ENCODE results near the gene SH3RF3.

Gene SH3RF3

DNA sequence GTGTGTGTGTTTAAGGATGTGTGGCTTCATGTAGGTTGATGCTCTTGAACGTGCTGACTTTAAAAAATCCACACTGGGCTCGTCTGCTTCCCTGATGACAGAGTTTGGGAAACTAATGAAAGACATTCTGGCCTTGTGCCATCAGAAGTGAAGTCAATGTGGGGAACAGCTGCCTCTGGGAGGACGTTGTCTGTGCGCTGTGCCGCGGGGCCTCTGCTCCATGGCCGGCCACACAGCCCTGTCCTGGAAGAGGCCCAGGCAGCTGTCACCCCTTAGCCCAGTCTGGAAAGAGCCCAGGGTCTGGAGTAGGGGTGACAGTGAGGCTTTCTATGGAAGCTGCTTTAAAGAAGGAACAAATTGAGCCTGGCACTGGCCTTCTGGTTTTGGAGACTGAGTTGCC lies 155.8 kb downstream of the SH3RF3 start:
- DNase-seq (ENCODE audit: low read depth in 2 of 2): peak; percentile 38 to 40

DNA sequence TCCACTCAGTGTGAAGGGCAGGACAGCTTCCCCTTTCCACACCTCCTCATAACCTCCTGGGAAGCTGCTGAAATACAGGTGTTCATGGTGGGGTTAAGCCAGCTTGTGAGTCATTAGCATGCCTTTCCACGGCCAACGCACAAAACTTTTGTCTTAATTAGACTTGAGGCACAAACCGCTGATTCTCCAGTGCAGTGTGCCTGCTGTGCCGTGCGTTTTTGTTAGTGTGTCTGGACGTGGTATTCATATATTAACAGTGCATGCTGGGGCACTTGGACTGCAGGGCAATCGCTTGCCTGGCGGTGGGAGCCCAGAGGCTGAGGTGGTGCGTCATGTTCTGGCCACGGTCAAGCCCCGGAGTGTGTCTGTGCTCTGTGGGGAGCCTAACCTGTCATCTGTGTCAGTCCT lies 156.2 kb downstream of the SH3RF3 start:
- no peak for DNase-seq (ENCODE audit: low read depth in 2 of 2)

GRCh38 chr2:109287413-109287812 lies 158.4 kb downstream of the SH3RF3 start:
- no peak for DNase-seq (ENCODE audit: low read depth in 2 of 2)

DNA sequence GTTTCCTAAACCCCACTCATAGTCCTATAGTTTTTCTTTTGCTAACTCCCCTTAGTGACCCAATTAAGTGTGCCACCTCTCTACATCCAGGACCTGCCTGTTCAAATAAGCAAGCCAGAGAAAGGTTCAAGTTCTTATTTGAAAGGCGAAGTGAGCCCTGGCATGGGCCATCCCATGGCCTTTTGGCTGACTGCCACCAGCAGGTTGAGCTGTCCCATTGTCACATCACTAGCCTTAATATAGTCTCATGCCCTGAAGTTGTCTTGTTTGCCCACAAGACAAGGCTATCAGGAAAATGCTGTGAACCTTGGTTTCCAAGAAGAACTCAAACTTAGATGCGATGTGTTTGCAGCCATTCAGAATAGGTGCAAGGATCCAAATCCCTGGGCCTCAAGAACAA lies 158.8 kb downstream of the SH3RF3 start:
- DNase-seq (ENCODE audit: low read depth in 2 of 2): no peak

DNA sequence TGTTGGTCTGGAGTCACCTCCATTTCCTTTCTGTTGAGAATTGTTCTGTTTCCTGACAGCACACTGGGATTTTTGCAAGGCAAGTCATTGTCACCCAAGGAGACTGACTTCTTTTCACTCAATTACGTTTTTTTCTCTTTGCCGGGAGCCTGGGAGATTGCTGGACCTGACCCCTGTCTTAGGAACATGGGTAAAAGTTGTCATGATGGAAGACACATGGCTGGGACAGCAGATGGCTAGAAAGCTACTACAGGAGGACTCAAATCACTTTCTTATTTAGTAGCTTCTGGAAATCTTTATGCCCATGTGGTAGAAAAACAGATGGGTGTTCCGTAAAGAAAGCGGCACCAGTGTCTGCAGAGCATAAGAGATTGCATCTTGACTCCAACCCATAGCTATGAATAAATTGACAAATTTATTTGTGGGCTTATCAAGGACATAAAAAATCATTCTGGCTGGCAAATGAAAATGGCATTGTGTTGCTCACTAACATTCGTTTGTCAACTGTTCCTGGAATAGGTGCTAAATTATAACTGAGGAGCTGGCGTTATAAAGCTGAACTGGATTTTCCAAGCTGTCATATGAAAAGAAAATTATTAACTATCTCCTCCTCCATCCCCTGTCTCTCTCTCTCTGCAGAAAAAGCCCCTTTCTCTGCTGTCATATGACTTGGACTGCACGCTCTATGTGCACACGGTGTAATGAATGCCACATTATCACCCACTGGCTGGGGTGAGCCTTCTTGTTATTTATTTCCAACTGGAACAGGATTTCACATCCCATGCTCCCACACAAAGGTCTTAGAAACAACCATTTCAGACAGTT lies 159.8 kb downstream of the SH3RF3 start:
- no peak for DNase-seq (ENCODE audit: low read depth in 2 of 2)

- DNase-seq (ENCODE audit: low read depth in 2 of 2): no peak
Measured at GRCh38 chr2:109289504-109290222, 160.7 kb downstream of the SH3RF3 start.

- no peak for DNase-seq (ENCODE audit: low read depth in 2 of 2)
Measured at GRCh38 chr2:109290887-109291643, 162.1 kb downstream of the SH3RF3 start.

DNA sequence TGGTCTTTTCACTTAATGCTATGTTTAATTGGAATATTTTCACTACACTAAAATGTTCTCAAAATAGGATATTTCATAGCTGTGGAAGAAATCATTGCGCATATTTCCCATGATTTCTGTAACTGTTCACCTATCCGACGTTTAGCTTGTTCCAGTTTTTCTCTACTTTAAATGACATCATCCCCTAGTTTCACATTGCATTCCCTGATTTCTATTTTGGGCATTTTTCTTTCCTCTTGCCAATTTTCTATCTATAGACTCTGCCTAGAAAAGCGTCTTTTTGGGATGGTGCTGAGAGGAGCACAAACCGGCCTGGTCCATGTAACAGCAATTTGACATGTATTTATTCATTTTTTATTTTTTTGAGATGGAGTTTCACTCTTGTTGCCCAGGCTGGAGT lies 163.4 kb downstream of the SH3RF3 start:
- no peak for DNase-seq (ENCODE audit: low read depth in 2 of 2)

GRCh38 chr2:109293663-109294062 lies 164.7 kb downstream of the SH3RF3 start:
- no peak for DNase-seq (ENCODE audit: low read depth in 2 of 2)

DNA sequence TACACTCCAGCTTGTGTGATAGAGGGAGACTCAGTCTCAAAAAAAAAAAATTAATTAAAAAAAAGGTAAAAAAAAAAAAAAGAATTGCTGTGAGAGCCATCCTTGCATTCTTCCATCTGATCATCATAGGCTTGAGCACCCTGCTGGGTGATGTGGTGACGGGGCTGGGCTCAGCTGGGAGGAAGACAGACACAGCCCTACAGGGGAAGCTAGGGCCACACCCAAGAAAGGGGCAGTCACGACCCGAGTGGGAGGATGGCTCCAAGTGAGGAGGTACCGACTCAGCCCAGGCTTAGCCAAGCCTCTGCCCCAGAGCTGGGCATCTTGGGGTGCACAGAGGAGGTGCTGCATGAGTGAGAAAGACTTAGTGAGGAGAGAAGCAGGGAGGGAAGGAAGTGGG lies 165.5 kb downstream of the SH3RF3 start:
- DNase-seq (ENCODE audit: low read depth in 2 of 2): no peak

- no peak for DNase-seq (ENCODE audit: low read depth in 2 of 2)
Measured at GRCh38 chr2:109295070-109295780, 166.2 kb downstream of the SH3RF3 start.

DNA sequence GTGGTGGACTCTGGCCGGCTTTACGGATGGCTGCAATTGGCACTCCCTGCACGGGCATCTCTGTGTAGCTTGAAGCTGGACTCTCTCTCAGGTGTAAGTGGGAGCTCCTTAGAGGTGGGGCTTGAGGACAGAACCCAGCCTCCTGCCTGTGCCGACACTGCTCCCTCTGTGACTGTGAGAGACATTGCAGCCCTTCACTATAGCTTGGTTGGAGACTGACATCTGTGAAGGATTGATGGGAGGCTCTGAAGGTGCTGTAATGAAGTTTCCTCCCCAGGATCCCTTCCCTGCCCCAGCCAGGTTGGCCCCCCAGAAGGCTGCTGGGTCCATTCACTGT lies 166.7 kb downstream of the SH3RF3 start:
- no peak for DNase-seq (ENCODE audit: low read depth in 2 of 2)

- DNase-seq (ENCODE audit: low read depth in 2 of 2): no peak
Measured at GRCh38 chr2:109297566-109298490, 168.8 kb downstream of the SH3RF3 start.

DNA sequence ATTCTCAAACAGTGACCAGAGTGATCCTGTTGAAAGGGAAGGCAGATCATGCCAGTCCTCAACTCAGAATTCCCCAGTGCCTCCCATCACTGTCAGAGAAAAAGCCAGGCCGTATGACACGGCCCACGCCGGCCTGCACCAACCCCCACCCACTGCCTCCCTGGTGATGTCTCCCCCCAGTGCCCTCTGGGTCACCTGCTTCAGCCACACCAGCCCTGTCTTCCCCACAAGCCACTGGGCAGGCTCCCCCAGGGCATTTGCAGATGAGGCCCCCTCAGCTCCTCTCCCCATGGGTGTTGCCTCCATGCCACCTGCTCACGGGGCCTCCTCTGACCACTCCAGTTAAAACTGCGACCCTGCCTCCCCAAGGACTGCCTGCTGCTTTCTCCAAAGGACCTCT lies 169.8 kb downstream of the SH3RF3 start:
- DNase-seq (ENCODE audit: low read depth in 2 of 2): no peak

DNA sequence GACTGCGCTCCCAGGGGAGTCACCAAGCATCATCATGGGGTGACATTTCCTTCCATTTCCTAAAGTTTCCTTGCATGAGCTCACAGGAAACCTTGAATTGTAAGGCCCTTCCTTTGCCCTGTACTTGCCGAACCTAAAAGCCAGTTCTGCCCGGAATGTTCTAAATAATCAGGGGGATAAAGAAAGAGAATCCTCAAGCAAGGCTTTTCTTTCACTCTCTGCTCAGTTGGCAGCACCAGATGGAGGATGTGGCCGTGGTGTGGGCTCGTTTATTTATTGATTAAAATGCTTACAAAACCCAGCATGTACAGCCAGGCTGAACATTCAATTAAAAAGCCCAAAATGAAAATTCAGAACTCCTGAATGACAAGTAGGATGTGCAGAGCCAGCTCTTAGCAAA lies 170.5 kb downstream of the SH3RF3 start:
- DNase-seq (ENCODE audit: low read depth in 2 of 2): no peak

DNA sequence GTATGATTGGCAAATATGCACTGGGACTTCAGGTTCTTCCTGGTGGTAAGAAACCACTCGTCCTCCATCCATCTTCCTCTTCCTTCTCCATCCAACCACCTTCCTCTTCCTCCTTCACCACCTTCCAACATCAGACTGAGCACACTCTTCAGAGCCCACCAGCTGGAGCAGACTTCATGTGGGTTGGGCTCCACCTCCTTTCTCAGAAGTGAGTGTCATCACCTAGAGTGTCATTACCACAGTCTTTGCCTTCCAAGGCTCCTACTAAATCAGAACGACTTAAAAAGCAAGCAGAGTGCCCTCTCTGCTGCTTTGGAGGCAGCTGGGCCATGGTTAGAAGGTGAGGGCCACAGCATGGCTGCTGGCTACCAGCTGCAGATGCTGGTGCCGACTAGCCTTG lies 171.6 kb downstream of the SH3RF3 start:
- DNase-seq (ENCODE audit: low read depth in 2 of 2): no peak

DNA sequence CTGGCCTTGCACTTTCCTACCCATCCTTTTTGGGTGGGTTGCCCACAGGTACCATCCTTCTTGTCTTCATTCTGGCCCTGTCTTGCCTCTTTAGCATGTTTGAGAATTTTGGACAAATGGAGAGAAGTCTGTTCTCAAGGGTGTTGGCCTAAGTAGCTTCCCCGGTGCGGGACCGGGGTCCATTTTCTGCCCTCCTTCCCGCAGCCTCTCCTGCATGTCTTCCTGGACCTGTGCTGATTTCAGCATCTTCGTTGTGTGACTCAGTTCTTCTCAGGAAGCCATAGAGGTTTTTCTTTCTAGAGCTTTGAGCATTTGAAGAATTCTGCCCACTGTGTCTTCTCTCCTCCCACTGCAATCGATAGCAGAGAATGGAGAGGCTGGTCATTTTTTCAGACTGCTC lies 172.7 kb downstream of the SH3RF3 start:
- no peak for DNase-seq (ENCODE audit: low read depth in 2 of 2)

DNA sequence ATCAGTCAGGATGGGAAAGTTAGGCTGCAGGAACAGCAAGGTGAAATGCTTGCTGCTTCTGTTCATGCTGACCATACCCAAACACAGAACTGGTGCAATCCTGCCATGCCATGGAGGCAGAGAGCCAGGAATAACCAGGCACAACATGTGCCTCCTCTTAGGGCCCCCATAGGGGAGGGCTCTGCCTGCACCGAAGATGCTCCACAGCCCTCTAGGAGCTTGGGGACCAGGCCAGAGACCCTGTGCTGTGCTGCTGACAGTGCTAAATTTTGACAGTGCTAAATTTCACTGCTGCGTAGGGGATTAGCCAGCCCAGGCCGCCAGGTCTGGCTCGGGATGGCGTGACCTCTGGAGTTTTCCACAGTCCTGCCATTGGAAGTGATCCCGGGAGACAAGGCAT lies 173.3 kb downstream of the SH3RF3 start:
- DNase-seq (ENCODE audit: low read depth in 2 of 2): no peak

DNA sequence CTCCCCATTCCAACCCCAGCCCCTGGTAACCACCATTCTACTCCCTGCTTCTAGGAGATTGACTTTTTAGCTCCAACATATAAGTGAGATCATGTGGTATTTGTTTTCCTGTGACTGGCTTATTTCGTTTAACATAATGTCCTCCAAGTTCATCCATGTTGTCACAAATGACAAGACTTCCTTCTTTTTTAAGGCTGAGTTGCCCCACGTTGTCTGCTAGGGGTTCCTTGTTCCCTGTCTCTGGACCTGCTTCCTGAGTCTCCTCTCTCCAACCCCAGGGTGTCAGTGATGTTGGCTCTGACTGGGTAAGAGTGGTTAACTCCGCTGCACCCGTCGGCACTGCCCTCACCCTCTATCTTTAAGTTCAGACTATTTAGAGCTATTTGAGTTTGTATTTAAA lies 175.2 kb downstream of the SH3RF3 start:
- DNase-seq (ENCODE audit: low read depth in 2 of 2): no peak

DNA sequence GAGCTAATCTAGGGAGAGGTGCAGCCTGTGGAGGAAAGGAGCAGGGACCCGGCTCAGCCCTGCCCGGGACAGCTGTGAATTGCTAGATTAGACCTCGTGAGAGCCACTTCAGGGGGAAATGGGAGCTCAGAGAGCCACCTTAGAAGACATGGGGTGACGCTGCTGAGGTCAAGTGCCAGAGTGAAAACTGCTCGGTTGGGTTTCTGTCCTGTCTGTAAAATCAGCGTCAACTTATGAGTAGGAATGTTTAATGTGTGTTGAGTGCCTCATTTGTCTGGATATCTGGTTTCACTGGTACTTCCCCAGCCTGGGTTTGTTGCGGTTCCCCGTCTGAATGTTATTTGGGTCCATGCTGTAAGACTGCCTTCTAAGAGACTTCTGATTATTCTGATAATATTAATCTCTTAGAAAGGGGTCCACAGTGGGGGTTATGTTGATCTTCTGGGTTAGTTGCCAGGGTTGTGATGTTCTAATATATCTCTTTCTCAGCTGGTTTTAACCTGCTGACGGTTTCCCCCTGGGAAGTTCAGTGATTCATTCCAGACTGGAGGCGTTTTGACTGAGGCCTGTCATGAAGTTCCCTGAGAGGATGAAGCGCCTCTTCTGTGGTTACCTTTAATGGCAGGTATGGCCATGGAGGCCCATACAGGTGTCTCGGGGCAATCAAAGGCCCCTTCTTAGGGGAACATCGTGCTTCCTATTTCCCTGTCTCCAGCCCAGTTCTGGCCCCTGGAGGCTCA lies 175.9 kb downstream of the SH3RF3 start:
- DNase-seq (ENCODE audit: low read depth in 2 of 2): no peak

Measured in fibroblast of skin of left biceps (primary cell).